NCI-H446 (cell line): ENCODE data around the gene CNKSR1.
"Not testable (repeated sequence)": the region's sequence is repeated elsewhere in the genome, so short reads cannot be mapped to it uniquely, and the experiment has no call there.

Source experiments
- DNase-seq, 2 experiments: peaks; one replicate each; lab custom pipeline; 2025; lab: John Stamatoyannopoulos, UW

Gene CNKSR1

GRCh38 chr1:26225033-26225831, 47.9 kb downstream of the CNKSR1 start:
- DNase-seq, result no peak

- DNase-seq, result not testable (repeated sequence)
These were observed 53.4 kb downstream of the CNKSR1 start for GRCh38 chr1:26230682-26231081.

GRCh38 chr1:26233903-26234643, 56.8 kb downstream of the CNKSR1 start, which contains the start of gene CEP85:
Gene CEP85 (plus strand): TSS chr1:26234200. CDS start chr1:26239784, 5,584 bp downstream.
- DNase-seq, result peak; percentile 98 to 99

GRCh38 chr1:26234644-26235370, 57.5 kb downstream of the CNKSR1 start:
- peak; percentile 23 to 36 for DNase-seq

GRCh38 chr1:26237230-26237966, 60.1 kb downstream of the CNKSR1 start:
- peak in 1 of 2 experiments; percentile 19 for DNase-seq
